Measurements from ENCODE around the gene ERC2.

DNA sequence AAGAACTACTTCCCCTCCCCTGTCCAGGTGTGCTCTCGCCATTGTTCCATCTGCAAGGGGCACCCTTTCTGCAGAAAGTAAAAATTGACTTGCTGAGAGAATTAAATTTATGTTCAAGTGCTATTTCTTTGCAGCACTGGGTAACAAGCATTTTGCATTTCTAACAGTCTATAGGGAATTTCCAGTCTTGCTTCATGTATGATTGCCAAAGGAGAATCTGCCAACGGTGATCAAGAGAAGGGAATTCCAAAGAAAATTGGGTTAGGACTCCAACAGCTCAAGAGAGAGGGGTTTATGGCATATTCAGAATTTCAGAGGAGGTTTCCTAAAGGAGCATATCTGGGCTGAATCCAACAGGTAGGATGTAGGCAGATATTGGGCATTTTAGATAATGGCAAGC, 844.5 kb downstream of the ERC2 start:
- TF ChIP-seq, protein P1, sequence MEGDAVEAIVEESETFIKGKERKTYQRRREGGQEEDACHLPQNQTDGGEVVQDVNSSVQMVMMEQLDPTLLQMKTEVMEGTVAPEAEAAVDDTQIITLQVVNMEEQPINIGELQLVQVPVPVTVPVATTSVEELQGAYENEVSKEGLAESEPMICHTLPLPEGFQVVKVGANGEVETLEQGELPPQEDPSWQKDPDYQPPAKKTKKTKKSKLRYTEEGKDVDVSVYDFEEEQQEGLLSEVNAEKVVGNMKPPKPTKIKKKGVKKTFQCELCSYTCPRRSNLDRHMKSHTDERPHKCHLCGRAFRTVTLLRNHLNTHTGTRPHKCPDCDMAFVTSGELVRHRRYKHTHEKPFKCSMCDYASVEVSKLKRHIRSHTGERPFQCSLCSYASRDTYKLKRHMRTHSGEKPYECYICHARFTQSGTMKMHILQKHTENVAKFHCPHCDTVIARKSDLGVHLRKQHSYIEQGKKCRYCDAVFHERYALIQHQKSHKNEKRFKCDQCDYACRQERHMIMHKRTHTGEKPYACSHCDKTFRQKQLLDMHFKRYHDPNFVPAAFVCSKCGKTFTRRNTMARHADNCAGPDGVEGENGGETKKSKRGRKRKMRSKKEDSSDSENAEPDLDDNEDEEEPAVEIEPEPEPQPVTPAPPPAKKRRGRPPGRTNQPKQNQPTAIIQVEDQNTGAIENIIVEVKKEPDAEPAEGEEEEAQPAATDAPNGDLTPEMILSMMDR (conservative IDR thresholded peaks at IDR 0.05; ENCODE audit: low read depth, low read length) = no peak
- TF ChIP-seq EZH2 (IDR thresholded peaks at IDR 0.05; ENCODE audit: borderline replicate concordance, low read depth, low read length, poor library complexity, severe bottlenecking) = no peak

Measured in A673 (cell line).